ENCODE data around the gene ACSM2B.
"Not testable (repeated sequence)": the region's sequence is repeated elsewhere in the genome, so short reads cannot be mapped to it uniquely, and the experiment has no call there.

GRCh38 chr16:20565334-20565733 is 10.8 kb downstream of the ACSM2B start:
- TF ChIP-seq CTCF (IDR thresholded peaks at IDR 0.05; ENCODE audit: poor library complexity, severe bottlenecking); EZH2 (IDR thresholded peaks at IDR 0.05; ENCODE audit: borderline replicate concordance, insufficient read depth, low read length, poor library complexity, severe bottlenecking); SMC3 (conservative IDR thresholded peaks at IDR 0.05; ENCODE audit: poor library complexity); REST (IDR thresholded peaks at IDR 0.05; ENCODE audit: borderline replicate concordance); POLR2AphosphoS5 (IDR thresholded peaks at IDR 0.05): not testable (repeated sequence)
